Thoracic aorta (tissue), 2 donors: ENCODE measurements around the gene KCNT2. TPM values are rescaled to one million over a fixed set of nuclear protein-coding genes. Genes with fewer than 3 reads are reported as not detected.

Experiments used
- ATAC-seq: fragments of 150-250 bp; one replicate; pipeline ENCODE4 v1.8.0; 2017; ENCODE audit warnings: low read depth; ENCODE audit not compliant: insufficient number of reproducible peaks, low FRiP score
- DNase-seq: peaks from one replicate; pipeline ENCODE4 v3.0.0-alpha.2; 2020; ENCODE audit warnings: low spot score
- H3K27ac ChIP-seq, 2 donors: fragments of 200-600 bp; sonication (generic); 1 replicate in 1 of 2; 2 replicates in 1 of 2; pipeline ENCODE4 v1.5.1; 2016; ENCODE audit warnings: mild to moderate bottlenecking in 2 of 2, moderate library complexity in 2 of 2
- H3K27me3 ChIP-seq: fragments of 200-600 bp; sonication (generic); replicated peaks from 2 replicates; pipeline ENCODE4 v1.6.0; 2016; ENCODE audit warnings: mild to moderate bottlenecking; ENCODE audit not compliant: insufficient read depth
- H3K36me3 ChIP-seq: fragments of 200-600 bp; sonication (generic); one replicate; pipeline ENCODE4 v1.5.1; 2016
- H3K4me1 ChIP-seq, 2 donors: fragments of 200-600 bp; sonication (generic); 1 replicate in 1 of 2; 2 replicates in 1 of 2; pipeline versions ENCODE4 v1.5.1 to v1.6.0; 2016; ENCODE audit warnings: low read depth in 2 of 2, mild to moderate bottlenecking in 1 of 2; ENCODE audit not compliant: control insufficient read depth in 1 of 2
- H3K4me3 ChIP-seq: fragments of 200-600 bp; sonication (generic); 2 replicates; pipeline ENCODE4 v1.5.1; 2016; ENCODE audit warnings: mild to moderate bottlenecking
- H3K9me3 ChIP-seq: fragments of 200-600 bp; sonication (generic); 2 replicates; pipeline ENCODE4 v1.5.1; 2016
- total RNA-seq, 2 donors: library from RNA; depleted of rRNA; stranded (reverse); fragments of >200 nt; gene quantifications; one replicate each; pipeline versions ENCODE4 v1.1.0 to v1.2.3, GENCODE V29; 2016
- TF ChIP-seq, protein P1 (sequence below): fragments of 200-600 bp; sonication (generic); IDR thresholded peaks from one replicate; pipeline ENCODE4 v1.5.1; 2019; ENCODE audit warnings: antibody characterized with exemption

The KCNT2 gene
- total RNA-seq, 2 donors from 2014 or later, result 15.6 to 23.6 TPM

DNA sequence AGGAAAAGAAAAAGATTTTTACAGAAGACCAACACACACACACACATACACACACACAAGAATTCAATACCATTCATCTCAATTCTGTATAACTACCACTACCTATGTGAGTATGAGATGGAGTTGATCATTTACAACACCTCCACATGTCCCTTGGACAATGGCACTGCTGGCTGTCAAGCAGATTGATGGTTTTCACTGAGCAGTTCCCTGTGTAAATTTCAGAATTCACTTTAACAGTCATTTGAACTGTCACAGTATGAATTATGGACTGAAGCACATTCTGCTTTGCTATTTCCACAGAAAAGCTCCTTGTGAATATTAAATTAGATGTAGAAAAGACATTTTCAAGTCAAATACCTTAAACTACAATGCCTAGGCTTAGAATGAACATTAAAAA is 14.3 kb downstream of the KCNT2 start:
- no peak overlapping the region for H3K4me3 ChIP-seq
- H3K27ac ChIP-seq, result no peak overlapping the region
- no peaks in the 10 kb centered on the region for H3K4me1 ChIP-seq
- no peaks in the 10 kb centered on the region for H3K36me3 ChIP-seq
- TF ChIP-seq, protein P1, sequence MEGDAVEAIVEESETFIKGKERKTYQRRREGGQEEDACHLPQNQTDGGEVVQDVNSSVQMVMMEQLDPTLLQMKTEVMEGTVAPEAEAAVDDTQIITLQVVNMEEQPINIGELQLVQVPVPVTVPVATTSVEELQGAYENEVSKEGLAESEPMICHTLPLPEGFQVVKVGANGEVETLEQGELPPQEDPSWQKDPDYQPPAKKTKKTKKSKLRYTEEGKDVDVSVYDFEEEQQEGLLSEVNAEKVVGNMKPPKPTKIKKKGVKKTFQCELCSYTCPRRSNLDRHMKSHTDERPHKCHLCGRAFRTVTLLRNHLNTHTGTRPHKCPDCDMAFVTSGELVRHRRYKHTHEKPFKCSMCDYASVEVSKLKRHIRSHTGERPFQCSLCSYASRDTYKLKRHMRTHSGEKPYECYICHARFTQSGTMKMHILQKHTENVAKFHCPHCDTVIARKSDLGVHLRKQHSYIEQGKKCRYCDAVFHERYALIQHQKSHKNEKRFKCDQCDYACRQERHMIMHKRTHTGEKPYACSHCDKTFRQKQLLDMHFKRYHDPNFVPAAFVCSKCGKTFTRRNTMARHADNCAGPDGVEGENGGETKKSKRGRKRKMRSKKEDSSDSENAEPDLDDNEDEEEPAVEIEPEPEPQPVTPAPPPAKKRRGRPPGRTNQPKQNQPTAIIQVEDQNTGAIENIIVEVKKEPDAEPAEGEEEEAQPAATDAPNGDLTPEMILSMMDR, result no peak
- DNase-seq (no peak), ATAC-seq (no peak)
- H3K9me3 ChIP-seq, result no peaks in the 10 kb centered on the region
- no peaks in the 10 kb centered on the region for H3K27me3 ChIP-seq

DNA sequence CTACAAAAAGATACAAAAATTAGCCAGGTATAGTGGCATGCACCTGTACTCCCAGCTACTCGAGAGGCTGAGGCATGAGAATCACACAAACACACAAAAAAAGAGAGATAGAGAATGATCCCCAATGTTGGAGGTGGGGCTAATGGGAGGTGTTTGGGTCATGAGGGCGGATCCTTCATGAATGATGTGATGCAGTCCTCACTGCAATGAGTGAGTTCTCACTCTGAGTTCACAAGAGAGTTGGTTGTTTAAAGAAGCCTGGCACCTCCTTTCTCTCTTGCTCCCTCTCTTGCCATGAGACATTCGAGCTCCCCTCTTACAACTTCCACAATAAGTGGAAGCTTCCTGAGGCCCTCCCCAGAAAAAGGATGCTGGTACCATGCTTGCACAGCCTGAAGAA is 17.3 kb downstream of the KCNT2 start:
- ATAC-seq (peak; percentile 12), DNase-seq (no peak)
- no peak overlapping the region for H3K4me3 ChIP-seq
- TF ChIP-seq, protein P1, result no peak
- no peaks in the 10 kb centered on the region for H3K27me3 ChIP-seq
- no peak overlapping the region for H3K27ac ChIP-seq
- H3K9me3 ChIP-seq, result no peaks in the 10 kb centered on the region
- no peaks in the 10 kb centered on the region for H3K36me3 ChIP-seq
- no peaks in the 10 kb centered on the region for H3K4me1 ChIP-seq

DNA sequence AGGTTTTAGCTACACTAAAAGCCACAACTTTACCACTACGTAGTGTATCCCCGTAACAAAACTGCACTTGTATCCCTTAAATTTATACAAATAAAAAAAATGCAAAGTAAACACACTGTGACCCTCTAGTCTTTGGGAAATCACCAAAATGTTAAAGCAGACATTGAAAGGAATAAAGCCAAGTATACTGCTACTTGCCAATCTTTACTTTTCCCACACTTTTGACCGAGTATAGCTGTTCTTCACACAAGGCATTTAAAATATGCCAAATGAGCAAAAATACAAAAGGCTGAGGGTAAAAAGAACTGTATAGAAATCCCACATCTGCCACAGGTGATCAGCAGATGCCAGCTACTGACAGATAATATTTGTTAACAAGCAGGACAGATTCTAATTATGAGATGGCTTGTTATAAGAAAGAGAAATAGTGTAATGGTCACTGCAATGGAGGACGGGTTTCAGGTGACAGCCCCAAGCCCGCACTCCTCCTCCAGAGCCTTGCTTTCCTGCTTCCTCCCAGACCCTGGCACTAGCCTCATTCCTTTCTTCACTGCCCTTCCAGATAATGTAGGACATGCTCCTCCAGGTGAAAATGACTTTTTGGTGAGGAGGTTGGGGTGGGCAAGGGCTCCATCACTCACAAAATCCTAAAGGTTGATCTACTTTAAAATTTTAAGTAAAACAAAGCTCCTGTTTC is 18.1 kb downstream of the KCNT2 start:
- DNase-seq (no peak), ATAC-seq (no peak)
- H3K27ac ChIP-seq, result no peak overlapping the region
- H3K27me3 ChIP-seq, result no peaks in the 10 kb centered on the region
- TF ChIP-seq, protein P1, result no peak
- H3K36me3 ChIP-seq, result no peaks in the 10 kb centered on the region
- H3K4me1 ChIP-seq, result no peaks in the 10 kb centered on the region
- H3K4me3 ChIP-seq, result no peak overlapping the region
- H3K9me3 ChIP-seq, result no peaks in the 10 kb centered on the region

DNA sequence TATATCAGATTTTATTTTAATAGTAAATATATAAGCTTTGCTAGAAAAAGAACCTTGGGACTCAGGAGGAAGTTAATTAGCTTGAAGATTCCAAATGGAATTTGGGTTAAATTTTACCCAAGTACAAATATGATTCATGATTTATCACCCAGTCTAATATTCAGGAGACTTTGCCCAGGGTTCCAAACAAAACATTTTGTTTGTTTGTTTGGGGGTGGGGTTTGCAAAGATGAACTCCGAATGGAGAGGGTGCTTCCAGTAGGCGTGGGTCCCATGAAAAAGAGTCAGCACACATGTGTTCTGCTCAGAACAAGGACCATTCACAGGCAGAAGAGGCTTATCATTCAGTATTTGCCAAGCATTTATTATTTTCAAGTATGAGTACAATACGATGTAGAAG is 23.5 kb downstream of the KCNT2 start:
- ATAC-seq, result no peak
- no peak for DNase-seq
- H3K27ac ChIP-seq, result no peak overlapping the region
- H3K4me1 ChIP-seq, result no peaks in the 10 kb centered on the region
- TF ChIP-seq, protein P1, result no peak
- H3K36me3 ChIP-seq, result no peaks in the 10 kb centered on the region
- no peak overlapping the region for H3K4me3 ChIP-seq
- H3K9me3 ChIP-seq, result no peaks in the 10 kb centered on the region
- no peaks in the 10 kb centered on the region for H3K27me3 ChIP-seq

DNA sequence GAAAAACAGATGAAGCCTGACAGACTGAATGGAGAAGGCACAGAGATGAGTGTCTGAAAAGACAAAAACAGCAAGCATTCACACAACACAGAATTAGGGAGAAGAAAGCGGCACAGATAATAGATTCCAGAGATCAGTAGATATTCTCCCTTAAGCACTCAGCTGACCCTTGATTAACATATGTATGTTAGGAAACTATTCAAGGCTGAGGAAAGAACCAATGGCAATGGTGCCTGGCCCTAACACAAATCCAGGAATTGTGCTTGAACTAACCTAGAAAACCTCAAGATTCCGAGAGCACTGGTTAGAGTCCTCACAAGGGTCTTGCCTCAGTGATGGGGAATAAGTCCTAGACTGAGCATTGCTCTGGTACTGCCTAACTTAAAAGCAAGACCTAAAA is 30.9 kb downstream of the KCNT2 start:
- no peak for DNase-seq
- H3K9me3 ChIP-seq, result no peaks in the 10 kb centered on the region
- no peak for ATAC-seq
- no peaks in the 10 kb centered on the region for H3K4me1 ChIP-seq
- H3K4me3 ChIP-seq, result no peak overlapping the region
- no peak overlapping the region for H3K27ac ChIP-seq
- no peaks in the 10 kb centered on the region for H3K27me3 ChIP-seq
- TF ChIP-seq, protein P1, result no peak
- H3K36me3 ChIP-seq, result no peaks in the 10 kb centered on the region
